HepG2 (cell line): ENCODE measurements around the gene OLFM2. TPM values are rescaled to one million over a fixed set of nuclear protein-coding genes. Genes with fewer than 3 reads are reported as not detected.
A peak's percentile ranks its signal among the peaks of the same experiment; 100 is the strongest.

Experiments
- ETV6 ChIP-seq: sonication (generic); formaldehyde crosslinking; conservative IDR thresholded peaks from 2 replicates; pipeline ENCODE4 v1.4.0; 2020; ENCODE audit warnings: missing genetic modification reagents
- GLI4 ChIP-seq: sonication (generic); formaldehyde crosslinking; IDR thresholded peaks from 2 replicates; pipeline ENCODE4 v1.5.1; 2020; ENCODE audit warnings: missing genetic modification reagents, mild to moderate bottlenecking, moderate library complexity, borderline replicate concordance
- GZF1 ChIP-seq: sonication (generic); formaldehyde crosslinking; IDR thresholded peaks from 2 replicates; pipeline ENCODE4 v1.5.1; 2020; ENCODE audit warnings: mild to moderate bottlenecking, missing genetic modification reagents
- MAF1 ChIP-seq: sonication (generic); formaldehyde crosslinking; IDR thresholded peaks from 2 replicates; pipeline ENCODE4 v1.5.0; 2020; ENCODE audit warnings: missing genetic modification reagents, borderline replicate concordance
- MTF1 ChIP-seq: sonication (generic); formaldehyde crosslinking; IDR thresholded peaks from 2 replicates; pipeline ENCODE4 v1.5.0; 2020; ENCODE audit warnings: missing genetic modification reagents
- NFE2L1 ChIP-seq: sonication (generic); formaldehyde crosslinking; IDR thresholded peaks from 2 replicates; pipeline ENCODE4 v1.4.0; 2020; ENCODE audit warnings: missing genetic modification reagents, mild to moderate bottlenecking, borderline replicate concordance
- NFYC ChIP-seq: IDR thresholded peaks from 2 replicates; pipeline ENCODE4 v1.6.1; 2016; ENCODE audit warnings: missing genetic modification reagents, missing compliant biosample characterization
- NR3C1 ChIP-seq: sonication (generic); formaldehyde crosslinking; IDR thresholded peaks from 2 replicates; pipeline ENCODE4 v1.4.0; 2020; ENCODE audit warnings: missing genetic modification reagents
- RFX1 ChIP-seq: fragments of 450-650 bp; IDR thresholded peaks from 2 replicates; pipeline ENCODE4 v1.6.1; 2017
- SNRNP70 ChIP-seq: fragments of 200-400 bp; formaldehyde crosslinking; IDR thresholded peaks from 2 replicates; pipeline ENCODE4 v1.6.1; 2017; ENCODE audit warnings: mild to moderate bottlenecking, low read depth, low read length, moderate library complexity
- ZC3H13 ChIP-seq: sonication (generic); formaldehyde crosslinking; IDR thresholded peaks from 2 replicates; pipeline ENCODE4 v1.8.1; 2023; ENCODE audit warnings: mild to moderate bottlenecking, missing genetic modification reagents, moderate library complexity
- ZNF180 ChIP-seq: sonication (generic); formaldehyde crosslinking; IDR thresholded peaks from 2 replicates; pipeline ENCODE4 v1.4.0; 2020; ENCODE audit warnings: low read depth, missing genetic modification reagents, borderline replicate concordance
- ZNF280D ChIP-seq: sonication (generic); formaldehyde crosslinking; IDR thresholded peaks from 2 replicates; pipeline ENCODE4 v1.5.1; 2020; ENCODE audit warnings: mild to moderate bottlenecking, missing genetic modification reagents
- ZNF430 ChIP-seq: sonication (generic); formaldehyde crosslinking; IDR thresholded peaks from 2 replicates; pipeline ENCODE4 v1.9.0; 2021; ENCODE audit warnings: mild to moderate bottlenecking, missing genetic modification reagents
- ZNF607 ChIP-seq: sonication (generic); formaldehyde crosslinking; IDR thresholded peaks from 2 replicates; pipeline ENCODE4 v1.5.1; 2020; ENCODE audit warnings: missing genetic modification reagents, mild to moderate bottlenecking, borderline replicate concordance
- ZNF747 ChIP-seq: sonication (generic); formaldehyde crosslinking; IDR thresholded peaks from 2 replicates; pipeline ENCODE4 v1.8.1; 2023; ENCODE audit warnings: missing genetic modification reagents, mild to moderate bottlenecking, borderline replicate concordance
- ZSCAN25 ChIP-seq: sonication (generic); formaldehyde crosslinking; IDR thresholded peaks from 2 replicates; pipeline ENCODE4 v1.8.0; 2022; ENCODE audit warnings: mild to moderate bottlenecking, missing genetic modification reagents
- polyA plus RNA-seq, 8 experiments: library from polyadenylated mRNA; depleted of rRNA in 3 of 8; stranded (reverse) in 7 of 8; unstranded in 1 of 8; fragments of >200 nt; fragmentation: Illumina TruSeq in 4 of 8; extraction: Trizol in 4 of 8; gene quantifications; 2 replicates each; pipeline versions ENCODE4 v1.2.1 to v1.2.3, GENCODE V29; 2011 to 2016; ENCODE audit warnings: low read depth in 4 of 8, missing spikeins in 1 of 8, mixed read lengths in 1 of 8; ENCODE audit not compliant: insufficient read depth in 1 of 8
- total RNA-seq, 5 experiments: library from RNA; depleted of rRNA; stranded (reverse); fragments of >200 nt; fragmentation: Illumina TruSeq; extraction: Trizol; gene quantifications; 2 replicates each; pipeline ENCODE4 v1.2.3, GENCODE V29; 2016; ENCODE audit warnings: low read depth in 1 of 5
- TF ChIP-seq, protein P1 (sequence below): sonication (generic); formaldehyde crosslinking; IDR thresholded peaks from 2 replicates; pipeline ENCODE4 v1.5.1; 2020; ENCODE audit warnings: mild to moderate bottlenecking, missing genetic modification reagents, moderate library complexity
- TF ChIP-seq, protein P2 (sequence below): sonication (generic); formaldehyde crosslinking; IDR thresholded peaks from 2 replicates; pipeline ENCODE4 v1.5.0; 2020; ENCODE audit warnings: missing genetic modification reagents, mild to moderate bottlenecking, borderline replicate concordance

Gene OLFM2
- total and polyA plus RNA-seq, 2 of the 13 experiments (the other 11 are each of a cell fraction or from before 2014, with no cell fraction given): 0.20 to 0.51 TPM

DNA sequence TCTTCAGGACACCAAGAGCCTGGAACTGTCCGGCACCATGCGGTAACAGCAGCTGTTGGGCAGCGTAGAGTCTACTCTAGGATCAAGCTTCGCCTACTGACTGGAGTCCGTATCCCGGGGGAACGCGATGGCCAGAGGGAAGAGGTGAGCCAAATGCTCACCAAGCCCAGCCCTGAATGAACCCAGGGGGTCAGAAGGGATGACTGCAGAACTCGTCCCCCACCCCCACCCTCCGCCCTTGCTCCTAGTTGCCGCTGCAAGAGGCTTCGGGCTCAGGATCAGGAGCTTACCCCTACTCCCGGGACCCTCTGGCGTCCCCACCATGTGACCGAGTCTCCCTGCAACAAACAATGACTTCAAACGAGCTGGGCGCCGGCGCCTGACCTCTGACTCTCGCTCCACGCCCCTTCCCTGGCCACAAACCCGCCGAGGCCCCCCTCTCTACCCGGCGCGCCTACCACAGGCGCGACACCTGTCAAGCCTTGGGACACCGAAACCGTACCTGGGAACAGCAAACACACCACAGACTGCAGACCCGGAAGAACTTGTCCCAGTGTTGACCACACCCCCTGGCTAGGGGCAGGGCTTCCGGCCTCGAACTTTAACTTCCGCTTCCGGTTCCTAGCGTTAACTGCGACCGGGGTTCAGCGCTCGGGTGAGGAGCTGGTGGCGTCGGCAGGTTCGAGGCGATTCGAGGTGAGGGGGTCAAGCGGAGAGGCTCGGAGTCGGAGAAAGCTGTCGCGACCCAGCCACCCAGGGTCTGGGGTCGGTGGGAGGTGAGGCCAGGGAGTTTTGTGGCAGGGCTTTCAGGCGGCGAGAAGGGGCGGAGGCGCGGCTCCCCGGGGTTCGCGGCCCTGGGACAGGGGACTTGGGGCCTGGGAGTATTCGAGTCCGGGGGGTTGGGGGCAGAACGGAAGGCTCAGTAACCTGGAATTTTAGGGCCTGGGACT is 108.8 kb downstream of the OLFM2 start, which contains the start of gene UBL5 (continued):
- TF ChIP-seq ZNF430: no peak; the same call in 1 of the 2 replicates
- no peak for TF ChIP-seq ZNF180
- TF ChIP-seq, protein P1, sequence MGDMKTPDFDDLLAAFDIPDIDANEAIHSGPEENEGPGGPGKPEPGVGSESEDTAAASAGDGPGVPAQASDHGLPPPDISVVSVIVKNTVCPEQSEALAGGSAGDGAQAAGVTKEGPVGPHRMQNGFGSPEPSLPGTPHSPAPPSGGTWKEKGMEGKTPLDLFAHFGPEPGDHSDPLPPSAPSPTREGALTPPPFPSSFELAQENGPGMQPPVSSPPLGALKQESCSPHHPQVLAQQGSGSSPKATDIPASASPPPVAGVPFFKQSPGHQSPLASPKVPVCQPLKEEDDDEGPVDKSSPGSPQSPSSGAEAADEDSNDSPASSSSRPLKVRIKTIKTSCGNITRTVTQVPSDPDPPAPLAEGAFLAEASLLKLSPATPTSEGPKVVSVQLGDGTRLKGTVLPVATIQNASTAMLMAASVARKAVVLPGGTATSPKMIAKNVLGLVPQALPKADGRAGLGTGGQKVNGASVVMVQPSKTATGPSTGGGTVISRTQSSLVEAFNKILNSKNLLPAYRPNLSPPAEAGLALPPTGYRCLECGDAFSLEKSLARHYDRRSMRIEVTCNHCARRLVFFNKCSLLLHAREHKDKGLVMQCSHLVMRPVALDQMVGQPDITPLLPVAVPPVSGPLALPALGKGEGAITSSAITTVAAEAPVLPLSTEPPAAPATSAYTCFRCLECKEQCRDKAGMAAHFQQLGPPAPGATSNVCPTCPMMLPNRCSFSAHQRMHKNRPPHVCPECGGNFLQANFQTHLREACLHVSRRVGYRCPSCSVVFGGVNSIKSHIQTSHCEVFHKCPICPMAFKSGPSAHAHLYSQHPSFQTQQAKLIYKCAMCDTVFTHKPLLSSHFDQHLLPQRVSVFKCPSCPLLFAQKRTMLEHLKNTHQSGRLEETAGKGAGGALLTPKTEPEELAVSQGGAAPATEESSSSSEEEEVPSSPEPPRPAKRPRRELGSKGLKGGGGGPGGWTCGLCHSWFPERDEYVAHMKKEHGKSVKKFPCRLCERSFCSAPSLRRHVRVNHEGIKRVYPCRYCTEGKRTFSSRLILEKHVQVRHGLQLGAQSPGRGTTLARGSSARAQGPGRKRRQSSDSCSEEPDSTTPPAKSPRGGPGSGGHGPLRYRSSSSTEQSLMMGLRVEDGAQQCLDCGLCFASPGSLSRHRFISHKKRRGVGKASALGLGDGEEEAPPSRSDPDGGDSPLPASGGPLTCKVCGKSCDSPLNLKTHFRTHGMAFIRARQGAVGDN (CRISPR knock-in tag): peak; percentile 86
- TF ChIP-seq GLI4 (CRISPR knock-in tag): no peak
- TF ChIP-seq ETV6 (CRISPR knock-in tag): 0 out of 2 replicates have a peak, but pooled peaks have one; percentile 37
- 0 out of 2 replicates have a peak, but pooled peaks have one; percentile 27 for TF ChIP-seq MAF1 (CRISPR knock-in tag)
- TF ChIP-seq NR3C1 (CRISPR knock-in tag): no peak
- TF ChIP-seq MTF1 (CRISPR knock-in tag): no peak
- peak; percentile 85; the same call in 1 of the 2 replicates for TF ChIP-seq ZNF607 (CRISPR knock-in tag)
- TF ChIP-seq SNRNP70: no peak
- no peak for TF ChIP-seq NFE2L1 (CRISPR knock-in tag)
- TF ChIP-seq RFX1: no peak
- no peak for TF ChIP-seq ZSCAN25 (CRISPR knock-in tag)
- peak; percentile 58; the same call in 1 of the 2 replicates for TF ChIP-seq ZNF280D (CRISPR knock-in tag)
- peak; percentile 25; the same call in 1 of the 2 replicates for TF ChIP-seq NFYC
- TF ChIP-seq, protein P2, sequence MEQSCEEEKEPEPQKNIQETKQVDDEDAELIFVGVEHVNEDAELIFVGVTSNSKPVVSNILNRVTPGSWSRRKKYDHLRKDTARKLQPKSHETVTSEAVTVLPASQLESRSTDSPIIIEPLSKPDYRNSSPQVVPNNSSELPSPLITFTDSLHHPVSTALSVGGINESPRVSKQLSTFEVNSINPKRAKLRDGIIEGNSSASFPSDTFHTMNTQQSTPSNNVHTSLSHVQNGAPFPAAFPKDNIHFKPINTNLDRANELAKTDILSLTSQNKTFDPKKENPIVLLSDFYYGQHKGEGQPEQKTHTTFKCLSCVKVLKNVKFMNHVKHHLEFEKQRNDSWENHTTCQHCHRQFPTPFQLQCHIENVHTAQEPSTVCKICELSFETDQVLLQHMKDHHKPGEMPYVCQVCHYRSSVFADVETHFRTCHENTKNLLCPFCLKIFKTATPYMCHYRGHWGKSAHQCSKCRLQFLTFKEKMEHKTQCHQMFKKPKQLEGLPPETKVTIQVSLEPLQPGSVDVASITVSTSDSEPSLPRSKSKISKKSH (CRISPR knock-in tag): peak; percentile 88; the same call in 1 of the 2 replicates
- no peak for TF ChIP-seq ZNF747 (CRISPR knock-in tag)
- peak; percentile 48 for TF ChIP-seq ZC3H13 (CRISPR knock-in tag)
- 0 out of 2 replicates have a peak, but pooled peaks have one; percentile 48 for TF ChIP-seq GZF1
